Activated CD4-positive, alpha-beta memory T cell treated with anti-CD3 and anti-CD28 coated beads for 36 hours (primary cell): ENCODE data around the gene PLEKHG5. TPM values are rescaled to one million over a fixed set of nuclear protein-coding genes. Genes with fewer than 3 reads are reported as not detected.
A peak's percentile ranks its signal among the peaks of the same experiment; 100 is the strongest.

Experiments used
- CTCF ChIA-PET: fragments of 350-600 bp; sonication (Branson Sonifier 250); formaldehyde crosslinking; loops from one replicate; lab custom pipeline; 2021; ENCODE audit warnings: antibody characterized with exemption, inconsistent platforms; lab: Charles Lee
- POLR2A ChIA-PET: fragments of 350-600 bp; sonication (Branson Sonifier 250); formaldehyde crosslinking; loops from one replicate; lab custom pipeline; 2021; ENCODE audit warnings: antibody characterized with exemption; lab: Charles Lee
- DNase-seq: peaks from one replicate; pipeline ENCODE4 v3.0.0-alpha.2; 2020
- H3K27ac Mint-ChIP-seq: one replicate; pipeline ENCODE4 v1.8.0; 2021; ENCODE audit warnings: mixed read lengths
- H3K27me3 Mint-ChIP-seq: one replicate; pipeline ENCODE4 v1.8.0; 2021; ENCODE audit warnings: mixed read lengths
- H3K36me3 Mint-ChIP-seq: one replicate; pipeline ENCODE4 v1.8.0; 2021; ENCODE audit warnings: mixed read lengths
- H3K4me1 Mint-ChIP-seq: one replicate; pipeline ENCODE4 v1.8.0; 2021; ENCODE audit warnings: low read depth, mixed read lengths
- H3K4me3 Mint-ChIP-seq: one replicate; pipeline ENCODE4 v1.8.0; 2021; ENCODE audit warnings: mild to moderate bottlenecking, mixed read lengths
- H3K9me3 Mint-ChIP-seq: one replicate; pipeline ENCODE4 v1.8.0; 2021; ENCODE audit warnings: mixed read lengths
- intact Hi-C: fragments of 100-400 bp; cut with micrococcal nuclease; formaldehyde crosslinking; loops from one replicate; pipeline ENCODE4 v1.15.1; 2023
- total RNA-seq, 2 experiments: library from RNA; stranded (reverse); gene quantifications; one replicate each; pipeline ENCODE4 v1.2.3, GENCODE V29; 2021

Gene PLEKHG5
- total RNA-seq, 2 experiments from 2014 or later: 2.1 to 2.2 TPM

DNA sequence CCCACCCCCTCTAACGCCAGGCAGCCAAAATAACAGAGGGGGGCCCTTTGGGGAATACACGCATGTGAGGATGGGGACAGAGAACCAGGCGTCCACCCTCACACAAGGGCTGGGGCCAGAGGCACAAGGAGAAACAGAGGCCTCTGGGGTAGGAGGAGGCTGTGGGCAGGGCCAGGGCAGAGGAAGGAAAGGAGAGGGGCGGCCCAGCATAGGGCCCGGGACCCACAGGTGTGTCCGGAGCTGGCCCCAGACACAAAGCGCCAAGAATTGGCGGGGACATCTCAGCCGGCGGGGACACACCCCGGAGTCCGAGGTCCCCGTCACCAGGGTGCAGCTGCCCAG is 6.7 kb downstream of the PLEKHG5 start:
- Mint-ChIP-seq H3K36me3 (no peaks in the 10 kb centered on the region), H3K4me1 (peaks cover 7% of the 10 kb centered on the region), H3K4me3 (no peak overlapping the region), H3K27ac (no peak overlapping the region), H3K9me3 (no peaks in the 10 kb centered on the region), H3K27me3 (peaks cover 13% of the 10 kb centered on the region)
- POLR2A ChIA-PET: no interaction called here
- CTCF ChIA-PET: interaction anchor here (0.9 to 2.4 kb wide), 4 partner anchors 12 to 161 kb away, joined by 3 to 13 read pairs (median 4); no protein-coding TSS in a partner anchor
- DNase-seq: no peak
- intact Hi-C loops: no loop called here

DNA sequence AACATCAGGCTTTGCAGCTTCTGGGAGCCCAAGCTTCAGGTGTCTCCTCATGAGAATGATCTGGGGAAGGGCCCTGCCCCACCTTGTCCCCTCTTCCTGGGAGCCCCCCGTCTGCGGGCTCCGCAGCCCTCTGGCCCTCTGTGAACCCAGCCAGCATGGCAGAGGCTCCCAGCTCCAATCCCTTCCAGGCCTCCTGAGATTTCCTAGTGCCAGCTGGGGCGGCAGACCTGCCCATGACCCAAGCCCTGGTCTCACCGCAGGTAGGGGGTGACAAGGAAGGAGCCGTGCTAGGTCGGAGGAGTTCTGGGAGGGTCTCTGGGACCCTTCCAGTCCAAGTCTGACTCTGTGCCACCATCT is 7.7 kb downstream of the PLEKHG5 start:
- Mint-ChIP-seq H3K27ac (no peak overlapping the region), H3K4me3 (no peak overlapping the region), H3K36me3 (no peaks in the 10 kb centered on the region), H3K4me1 (peaks cover 7% of the 10 kb centered on the region), H3K27me3 (peaks cover 13% of the 10 kb centered on the region), H3K9me3 (no peaks in the 10 kb centered on the region)
- intact Hi-C loops: no loop called here
- POLR2A ChIA-PET: no interaction called here
- DNase-seq: no peak
- CTCF ChIA-PET: interaction anchor here (0.9 to 1.8 kb wide), 5 partner anchors 11 to 163 kb away, joined by 3 to 5 read pairs (median 4); no protein-coding TSS in a partner anchor

DNA sequence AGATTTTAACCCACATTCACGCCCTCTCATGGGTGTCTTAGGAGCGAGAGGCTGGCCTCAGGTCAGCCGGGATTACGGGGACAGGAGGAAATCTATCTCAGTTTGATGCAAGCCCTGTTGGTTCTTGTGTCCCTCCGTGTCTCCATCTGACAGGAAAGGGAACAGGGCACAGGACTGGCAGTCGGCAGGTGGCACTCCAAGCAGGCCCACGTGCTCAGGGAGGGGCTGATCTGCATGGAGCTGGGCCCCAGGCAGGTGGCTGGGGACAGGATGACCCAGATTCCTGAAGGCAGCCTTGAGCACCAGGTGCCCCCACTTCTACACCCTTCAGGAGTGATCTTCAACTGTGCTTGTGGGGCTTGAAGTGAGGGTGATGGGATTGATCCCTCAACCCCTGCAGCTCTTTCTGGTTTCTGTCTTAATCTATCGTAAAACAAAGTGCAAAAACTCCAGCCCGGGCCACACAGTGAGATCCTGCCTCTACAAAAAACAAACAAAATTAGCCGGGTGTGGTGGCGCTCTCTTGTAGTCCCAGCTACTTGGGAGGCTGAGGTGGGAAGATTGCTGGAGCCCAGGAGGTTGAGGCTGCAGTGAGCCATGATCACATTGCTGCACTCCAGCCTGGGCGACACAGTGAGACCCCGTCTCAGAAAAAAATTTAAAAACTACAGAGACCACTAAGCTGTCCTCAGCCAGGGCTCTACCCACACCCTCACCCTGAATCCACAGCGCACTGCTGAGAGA is 8.3 kb downstream of the PLEKHG5 start:
- POLR2A ChIA-PET: no interaction called here
- intact Hi-C loops: no loop called here
- H3K27me3 Mint-ChIP-seq: peaks cover 13% of the 10 kb centered on the region
- CTCF ChIA-PET: interaction anchor here (1.0 to 1.8 kb wide), 4 partner anchors 10 to 163 kb away, joined by 3 to 5 read pairs (median 4); no protein-coding TSS in a partner anchor
- no peak overlapping the region for H3K4me3 Mint-ChIP-seq
- H3K4me1 Mint-ChIP-seq: peaks cover 7% of the 10 kb centered on the region
- no peaks in the 10 kb centered on the region for H3K36me3 Mint-ChIP-seq
- no peak overlapping the region for H3K27ac Mint-ChIP-seq
- H3K9me3 Mint-ChIP-seq: no peaks in the 10 kb centered on the region
- DNase-seq: no peak

DNA sequence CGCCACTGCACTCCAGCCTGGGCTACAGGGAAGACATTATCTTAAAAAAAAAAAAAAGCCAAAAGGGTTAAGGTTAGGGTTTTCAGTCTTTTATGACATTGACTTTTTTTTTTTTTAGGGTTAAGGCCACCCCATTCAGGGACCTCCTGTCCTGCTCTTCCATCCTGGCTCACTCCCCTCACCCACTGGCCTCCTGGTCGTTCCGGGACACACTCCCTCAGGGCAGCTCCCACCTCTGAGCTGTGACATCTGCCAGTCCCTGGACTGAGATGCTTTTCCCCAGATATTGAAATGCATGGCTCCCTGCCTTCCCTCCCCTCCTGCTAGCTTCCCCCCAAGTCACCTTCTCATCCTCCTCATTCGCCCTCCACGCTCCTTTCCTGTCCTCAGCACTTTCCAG is 9.6 kb downstream of the PLEKHG5 start:
- intact Hi-C loops: no loop called here
- Mint-ChIP-seq H3K9me3 (no peaks in the 10 kb centered on the region), H3K4me3 (no peak overlapping the region), H3K4me1 (peaks cover 7% of the 10 kb centered on the region), H3K27me3 (peaks cover 13% of the 10 kb centered on the region), H3K36me3 (no peaks in the 10 kb centered on the region), H3K27ac (no peak overlapping the region)
- CTCF ChIA-PET: interaction anchor here (2.7 kb wide), 1 partner anchor 8 kb away, joined by 10 read pairs; no protein-coding TSS in a partner anchor
- POLR2A ChIA-PET: no interaction called here
- DNase-seq: no peak

DNA sequence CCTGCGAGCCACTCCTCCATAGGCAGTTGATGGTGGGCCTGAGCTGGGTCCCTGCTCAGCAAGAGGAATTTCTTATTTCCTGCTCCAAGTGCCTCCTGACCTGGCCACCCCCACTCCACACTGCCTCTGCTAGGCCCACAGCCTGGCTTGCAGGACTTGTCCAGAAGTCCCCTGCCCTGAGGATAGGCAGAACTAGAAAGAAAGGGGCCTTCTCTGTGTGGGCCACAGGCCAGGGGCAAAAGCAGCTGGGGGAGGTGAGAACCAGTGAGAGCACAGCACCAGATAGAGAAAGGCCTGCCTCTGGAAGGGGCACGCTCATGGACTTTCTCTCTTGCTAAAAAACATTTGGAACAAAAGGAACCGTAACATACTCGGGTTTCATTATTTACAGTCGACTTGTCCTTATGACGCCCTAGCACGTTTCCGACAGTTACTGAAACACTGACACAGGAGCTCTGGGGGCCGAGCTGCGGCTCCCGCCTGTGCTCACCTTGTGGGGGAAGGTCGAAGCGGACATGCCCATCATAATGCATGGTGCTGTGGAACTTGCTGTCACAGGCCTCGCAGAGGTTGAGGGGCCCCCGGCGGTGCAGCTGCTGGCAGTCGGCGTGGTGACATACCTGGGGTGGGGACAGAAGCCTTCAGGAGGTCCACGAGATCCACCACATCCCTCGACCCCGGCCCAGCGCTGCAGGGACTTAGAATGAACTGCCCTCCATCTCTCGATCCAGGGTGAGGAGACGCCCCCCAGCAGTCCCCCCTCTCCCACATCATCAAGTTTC is 14.2 kb downstream of the PLEKHG5 start:
- no peak for DNase-seq
- Mint-ChIP-seq H3K4me1 (peaks cover 6% of the 10 kb centered on the region), H3K27me3 (no peaks in the 10 kb centered on the region), H3K4me3 (no peak overlapping the region), H3K36me3 (no peaks in the 10 kb centered on the region), H3K9me3 (no peaks in the 10 kb centered on the region), H3K27ac (no peak overlapping the region)
- ChIA-PET POLR2A (interaction anchor here (1.1 kb wide), 1 partner anchor 29 kb away, joined by 3 read pairs; no protein-coding TSS in a partner anchor), CTCF (interaction anchor here (0.8 to 2.7 kb wide), 10 partner anchors 9 to 231 kb away, joined by 3 to 18 read pairs (median 6); partner anchors contain the start of genes HES2 and TNFRSF25)
- intact Hi-C loops: no loop called here

DNA sequence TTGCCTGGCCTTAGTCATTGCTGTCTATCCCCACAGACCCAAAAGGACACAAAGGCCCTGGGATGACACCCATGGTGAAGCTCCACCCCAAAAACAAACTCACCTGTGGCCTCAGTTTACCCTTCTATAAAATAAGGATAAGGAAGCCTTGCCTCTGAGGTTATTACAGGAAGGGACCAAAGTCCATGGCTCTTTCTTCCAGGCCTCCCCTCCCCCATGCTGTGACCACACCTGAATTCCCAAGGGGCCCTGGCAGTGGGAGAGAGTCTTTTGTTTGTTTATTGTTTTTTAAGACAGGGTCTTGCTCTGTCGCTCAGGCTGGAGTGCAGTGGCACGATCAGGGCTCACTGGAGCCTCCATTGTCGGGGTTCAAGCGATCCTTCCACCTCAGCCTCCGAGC is 15.0 kb downstream of the PLEKHG5 start:
- H3K9me3 Mint-ChIP-seq: no peaks in the 10 kb centered on the region
- no peaks in the 10 kb centered on the region for H3K27me3 Mint-ChIP-seq
- peaks cover 6% of the 10 kb centered on the region for H3K4me1 Mint-ChIP-seq
- H3K36me3 Mint-ChIP-seq: no peaks in the 10 kb centered on the region
- intact Hi-C loops: no loop called here
- ChIA-PET CTCF (interaction anchor here (0.9 to 2.7 kb wide), 11 partner anchors 9 to 234 kb away, joined by 3 to 18 read pairs (median 3); partner anchors contain the start of genes PLEKHG5 and TNFRSF25), POLR2A (interaction anchor here (1.1 kb wide), 1 partner anchor 28 kb away, joined by 3 read pairs; no protein-coding TSS in a partner anchor)
- H3K27ac Mint-ChIP-seq: no peak overlapping the region
- DNase-seq: no peak
- H3K4me3 Mint-ChIP-seq: no peak overlapping the region

DNA sequence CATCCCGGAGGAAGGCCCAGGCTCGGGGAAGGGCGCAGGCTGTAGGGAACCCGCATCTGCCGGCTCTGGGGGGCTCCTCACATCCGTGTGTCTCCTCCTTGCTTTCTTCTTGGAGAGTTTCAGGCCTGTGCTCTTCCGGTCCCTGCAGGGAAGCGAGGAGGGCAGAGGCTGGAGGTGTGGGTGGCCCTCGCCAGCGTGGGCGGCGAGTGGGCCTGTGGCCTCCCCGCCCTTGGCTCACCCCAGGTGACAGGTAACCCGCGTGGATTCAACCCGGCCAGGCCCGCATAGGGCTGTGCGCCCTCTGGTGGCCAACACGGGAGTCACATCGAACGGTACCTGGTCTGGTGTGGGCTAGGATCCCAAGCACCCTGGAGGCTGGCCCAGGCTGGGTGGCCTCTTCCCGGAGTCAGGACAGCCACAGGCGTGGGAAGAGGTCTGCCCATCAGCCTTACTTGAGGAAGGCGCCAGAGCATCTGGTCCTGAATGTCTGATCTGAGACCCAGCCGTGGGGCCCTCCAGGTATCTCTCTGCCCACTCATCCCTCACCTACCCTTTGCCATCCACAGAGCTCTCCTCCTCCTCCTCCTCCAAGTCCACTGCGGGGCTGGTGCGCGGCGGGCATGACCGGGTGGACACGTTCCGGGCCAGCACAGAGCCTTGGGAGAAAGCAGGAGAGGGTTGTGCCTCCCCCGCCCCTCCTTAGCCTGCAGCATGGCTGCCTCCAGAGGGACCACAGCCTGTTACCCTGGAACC is 15.9 kb downstream of the PLEKHG5 start:
- intact Hi-C loops: no loop called here
- Mint-ChIP-seq H3K27ac (no peak overlapping the region), H3K27me3 (no peaks in the 10 kb centered on the region), H3K4me3 (no peak overlapping the region), H3K9me3 (no peaks in the 10 kb centered on the region), H3K36me3 (no peaks in the 10 kb centered on the region), H3K4me1 (peaks cover 6% of the 10 kb centered on the region)
- ChIA-PET POLR2A (no interaction called here), CTCF (interaction anchor here (0.6 to 2.7 kb wide), 10 partner anchors 9 to 233 kb away, joined by 3 to 15 read pairs (median 4); partner anchors contain the start of gene PLEKHG5)
- DNase-seq: peak; percentile 82

DNA sequence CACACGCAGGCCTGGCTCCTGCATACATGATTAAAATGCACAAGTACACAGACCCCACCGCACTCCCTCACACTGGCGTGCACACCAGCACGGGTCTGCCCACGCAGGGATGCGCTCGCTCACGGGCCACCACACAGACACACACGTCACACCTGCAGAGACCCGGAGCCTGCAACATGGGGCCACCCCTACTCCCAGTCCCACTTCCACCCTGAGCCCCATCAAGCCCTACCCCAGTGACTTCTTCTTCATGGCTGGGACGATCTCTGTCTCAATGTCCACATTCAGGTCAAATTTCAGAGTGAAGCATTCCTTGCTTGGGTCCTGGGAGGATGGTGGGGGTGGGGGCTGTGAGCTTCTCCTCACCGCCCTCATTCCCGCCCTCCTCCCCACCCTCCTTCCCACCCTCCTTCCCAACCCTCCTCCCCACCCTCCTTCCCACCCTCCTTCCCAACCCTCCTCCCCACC is 16.6 kb downstream of the PLEKHG5 start:
- CTCF ChIA-PET: interaction anchor here (1.3 kb wide), 1 partner anchor 111 kb away, joined by 4 read pairs; no protein-coding TSS in a partner anchor
- Mint-ChIP-seq H3K9me3 (no peaks in the 10 kb centered on the region), H3K27me3 (no peaks in the 10 kb centered on the region), H3K27ac (no peak overlapping the region), H3K36me3 (no peaks in the 10 kb centered on the region), H3K4me3 (no peak overlapping the region), H3K4me1 (peaks cover 6% of the 10 kb centered on the region)
- intact Hi-C loops: no loop called here
- POLR2A ChIA-PET: no interaction called here
- DNase-seq: no peak

DNA sequence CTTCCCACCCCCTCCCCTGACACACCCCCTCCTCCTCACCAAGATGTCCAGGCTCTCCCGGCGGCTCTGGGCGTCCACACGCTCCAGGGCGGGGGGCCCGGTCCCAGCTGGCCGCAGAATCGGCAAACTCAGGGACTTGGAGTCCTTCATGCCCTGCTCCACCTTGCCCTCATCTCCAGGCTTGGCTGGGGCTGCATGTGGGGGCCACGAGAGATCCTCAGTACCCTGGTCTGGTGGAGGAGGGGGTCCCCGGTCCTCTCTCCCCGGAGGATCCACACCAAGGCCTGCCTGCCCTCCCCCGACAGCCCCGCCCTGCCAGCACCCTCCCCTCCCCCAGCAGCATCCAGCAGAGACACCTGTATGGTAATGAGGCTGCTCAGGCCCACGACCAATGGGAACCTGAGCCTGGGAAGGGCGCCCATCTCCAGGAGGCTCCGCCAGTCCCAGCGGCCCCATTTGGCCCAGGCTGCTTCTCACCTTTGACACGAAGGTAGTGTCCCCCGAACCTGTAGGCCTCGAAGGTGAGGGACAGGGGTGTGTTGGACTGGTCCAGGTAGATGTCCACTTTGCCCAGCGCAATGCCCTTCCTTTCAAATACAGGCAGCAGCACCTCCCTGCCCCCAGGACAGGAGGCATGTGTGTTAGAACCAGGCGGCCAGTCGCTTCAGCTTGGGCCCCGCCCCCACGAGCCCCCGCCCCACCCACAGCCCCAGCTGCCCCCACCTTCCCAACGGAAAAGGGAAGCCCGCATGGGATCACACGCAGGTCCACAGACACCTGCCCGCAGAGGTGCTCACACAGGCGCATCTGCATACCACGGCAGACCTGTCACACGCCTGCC is 17.3 kb downstream of the PLEKHG5 start:
- H3K4me1 Mint-ChIP-seq: peaks cover 6% of the 10 kb centered on the region
- no peaks in the 10 kb centered on the region for H3K36me3 Mint-ChIP-seq

DNA sequence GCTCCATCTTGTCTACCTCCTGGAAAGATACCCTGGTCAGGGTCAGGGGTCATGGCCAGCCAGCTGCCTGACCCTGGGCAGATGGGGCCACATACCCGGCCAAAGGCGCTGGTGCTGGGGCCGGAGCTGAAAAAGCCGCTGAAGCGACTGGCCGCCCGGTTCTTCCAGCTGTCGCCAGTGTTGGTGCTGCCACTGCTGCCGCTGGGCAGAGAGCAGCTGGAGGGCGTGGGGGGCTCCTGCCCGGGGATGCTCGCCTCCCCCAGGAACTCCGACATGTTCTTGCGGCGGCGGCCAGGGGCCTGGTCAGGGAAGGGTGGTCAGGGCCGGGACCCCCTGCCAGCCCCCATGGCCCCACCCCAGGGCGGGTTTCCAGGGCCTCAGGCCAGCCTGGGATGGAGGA is 18.3 kb downstream of the PLEKHG5 start:
- Mint-ChIP-seq H3K36me3 (no peaks in the 10 kb centered on the region), H3K27ac (no peak overlapping the region), H3K4me1 (peaks cover 6% of the 10 kb centered on the region), H3K9me3 (no peaks in the 10 kb centered on the region), H3K27me3 (no peaks in the 10 kb centered on the region), H3K4me3 (no peak overlapping the region)
- intact Hi-C loops: no loop called here
- CTCF ChIA-PET: interaction anchor here (0.8 to 2.7 kb wide), 12 partner anchors 9 to 226 kb away, joined by 3 to 12 read pairs (median 5); partner anchors contain the start of genes NOL9 and TAS1R1
- POLR2A ChIA-PET: no interaction called here
- no peak for DNase-seq

More for the DNA sequence above, 17.3 kb downstream of the PLEKHG5 start:
- POLR2A ChIA-PET: no interaction called here
- CTCF ChIA-PET: interaction anchor here (2.4 to 2.7 kb wide), 2 partner anchors 29 to 51 kb away, joined by 9 to 12 read pairs; no protein-coding TSS in a partner anchor
- no peaks in the 10 kb centered on the region for H3K27me3 Mint-ChIP-seq
- H3K4me3 Mint-ChIP-seq: no peak overlapping the region
- no peaks in the 10 kb centered on the region for H3K9me3 Mint-ChIP-seq
- intact Hi-C loops: no loop called here
- no peak for DNase-seq
- no peak overlapping the region for H3K27ac Mint-ChIP-seq

DNA sequence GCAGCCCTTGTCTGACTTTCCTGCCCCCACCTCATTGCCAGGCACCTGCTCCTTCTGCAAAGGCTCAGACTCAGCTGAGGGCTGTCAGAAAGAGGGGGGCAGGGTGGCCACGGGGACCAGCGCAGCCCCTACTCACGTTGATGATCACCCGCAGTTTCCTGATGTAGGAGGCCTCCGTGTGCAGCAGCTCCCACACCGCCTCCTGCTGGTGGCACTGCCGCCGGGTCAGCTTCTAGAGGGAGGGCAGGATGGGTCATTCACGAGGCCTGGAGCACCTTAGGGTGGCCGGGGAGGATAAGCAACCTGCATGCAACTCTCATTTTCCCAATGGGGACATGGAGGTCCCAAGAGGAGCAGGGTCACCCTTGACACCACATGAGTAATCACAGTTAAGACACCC is 19.1 kb downstream of the PLEKHG5 start:
- Mint-ChIP-seq H3K9me3 (no peaks in the 10 kb centered on the region), H3K4me3 (no peak overlapping the region), H3K27me3 (no peaks in the 10 kb centered on the region), H3K36me3 (no peaks in the 10 kb centered on the region), H3K27ac (no peak overlapping the region), H3K4me1 (peaks cover 6% of the 10 kb centered on the region)
- intact Hi-C loops: no loop called here
- peak; percentile 37 for DNase-seq
- ChIA-PET CTCF (interaction anchor here (0.6 to 2.7 kb wide), 16 partner anchors 10 to 226 kb away, joined by 3 to 12 read pairs (median 5); partner anchors contain the start of genes NOL9 and TAS1R1), POLR2A (no interaction called here)
